K562 (cell line): ENCODE data around the gene CFAP20DC. TPM values are rescaled to one million over a fixed set of nuclear protein-coding genes. Genes with fewer than 3 reads are reported as not detected.

Experiments
- ATAC-seq: fragments of 200-7000 bp; cut with Tn5 transposase; 3 replicates; pipeline ENCODE4 v1.9.1; 2020; ENCODE audit warnings: moderate library complexity
- BruUV-seq: library from RNA; stranded (reverse); fragments of 400-500 nt; replicated peaks from 2 replicates; lab custom pipeline; 2021; lab: Mats Ljungman, UMichigan
- CTCF ChIA-PET: fragments of 300-600 bp; formaldehyde crosslinking; extraction: SDS; loops from one replicate; lab custom pipeline; 2021; ENCODE audit warnings: low intra/inter-chr PET ratio; lab: Yijun Ruan, JAX
- POLR2A ChIA-PET: fragments of 300-600, 350-650 bp; sonication (Branson Sonifier 250); formaldehyde crosslinking; extraction: SDS; loops from one replicate; lab custom pipeline; 2021; ENCODE audit warnings: antibody characterized with exemption, inconsistent platforms; lab: Yijun Ruan, JAX
- DNase-seq, 4 experiments: peaks; one replicate each; pipeline versions ENCODE4 v3.0.0 to v3.0.0-alpha.2; 2011 to 2018; ENCODE audit warnings: low spot score in 3 of 4, mixed read lengths in 3 of 4; ENCODE audit errors: extremely low read depth in 1 of 4
- FAIRE-seq: peaks from 2 replicates; lab custom pipeline; 2011; peaks lifted over from hg19 to GRCh38; lab: Jason Lieb, UNC
- H2AFZ ChIP-seq: 2 replicates; pipeline ENCODE4 v1.6.0; 2011; ENCODE audit warnings: low read depth, low read length, control low read depth, inconsistent platforms
- H3K27ac ChIP-seq: fragments of 200-600 bp; 3 replicates; pipeline ENCODE4 v1.8.0; 2011; ENCODE audit warnings: low read depth, mild to moderate bottlenecking, control low read depth, inconsistent platforms, low read length, moderate library complexity, mixed read lengths; ENCODE audit errors: extremely low read depth
- H3K27me3 ChIP-seq, 2 experiments: fragments of 300-600 bp in 1 of 2; 2 replicates in 1 of 2; 3 replicates in 1 of 2; pipeline versions ENCODE4 v1.6.0 to v1.8.0; 2011; ENCODE audit warnings: inconsistent platforms in 2 of 2, low read length in 2 of 2, mild to moderate bottlenecking in 1 of 2, mixed read lengths in 1 of 2, moderate library complexity in 1 of 2; ENCODE audit not compliant: control insufficient read depth in 2 of 2, insufficient read depth in 2 of 2
- H3K36me3 ChIP-seq: fragments of 300-600 bp; 3 replicates; pipeline ENCODE4 v1.8.0; 2011; ENCODE audit warnings: mild to moderate bottlenecking, low read length, inconsistent platforms; ENCODE audit not compliant: control insufficient read depth, insufficient read depth
- H3K4me1 ChIP-seq, 2 experiments: fragments of 200-600 bp in 1 of 2; replicated peaks in 1 of 2; 2 replicates in 1 of 2; 3 replicates in 1 of 2; pipeline versions ENCODE4 v1.5.1 to v1.8.0; 2011; ENCODE audit warnings: inconsistent platforms in 2 of 2, low read length in 2 of 2, mild to moderate bottlenecking in 1 of 2, mixed read lengths in 1 of 2, moderate library complexity in 1 of 2; ENCODE audit not compliant: control insufficient read depth in 2 of 2, insufficient read depth in 2 of 2
- H3K4me2 ChIP-seq: 2 replicates; pipeline ENCODE4 v1.6.1; 2011; ENCODE audit warnings: low read length, control low read depth, inconsistent platforms, mixed read lengths; ENCODE audit not compliant: insufficient read depth
- H3K4me3 ChIP-seq: fragments of 200-600 bp; sonication (generic), shearing (Covaris generic); 2 replicates; pipeline ENCODE4 v1.5.1; 2016; ENCODE audit warnings: control low read depth, inconsistent platforms
- H3K79me2 ChIP-seq: fragments of 200-600 bp; 3 replicates; pipeline ENCODE4 v1.8.0; 2011; ENCODE audit warnings: low read length, inconsistent platforms; ENCODE audit not compliant: control insufficient read depth, insufficient read depth
- H3K9ac ChIP-seq, 2 experiments: 2 replicates each; pipeline versions ENCODE4 v1.6.0 to v1.6.1; 2011; ENCODE audit warnings: low read depth in 2 of 2, low read length in 2 of 2, control low read depth in 1 of 2, inconsistent platforms in 1 of 2, mild to moderate bottlenecking in 1 of 2, mixed read lengths in 1 of 2; ENCODE audit not compliant: insufficient read depth in 1 of 2
- H3K9me1 ChIP-seq: one replicate; pipeline ENCODE4 v1.6.0; 2011; ENCODE audit warnings: inconsistent platforms, mild to moderate bottlenecking, low read length, moderate library complexity; ENCODE audit not compliant: control insufficient read depth, insufficient read depth
- H3K9me3 ChIP-seq: replicated peaks from 2 replicates; pipeline ENCODE4 v1.5.1; 2011; ENCODE audit warnings: low read depth, low read length, inconsistent platforms; ENCODE audit not compliant: control insufficient read depth, insufficient read depth
- H4K20me1 ChIP-seq: replicated peaks from 2 replicates; pipeline ENCODE4 v1.6.1; 2011; ENCODE audit warnings: low read length, inconsistent platforms, mixed read lengths; ENCODE audit not compliant: control insufficient read depth, insufficient read depth
- BACH1 ChIP-seq: fragments of 200-800 bp; sonication (Bioruptor generic); IDR thresholded peaks from 2 replicates; pipeline ENCODE4 v1.6.1; 2016; ENCODE audit warnings: missing genetic modification characterization, missing compliant biosample characterization
- E2F1 ChIP-seq: sonication (generic); formaldehyde crosslinking; IDR thresholded peaks from 2 replicates; pipeline ENCODE4 v1.8.1; 2023; ENCODE audit warnings: mild to moderate bottlenecking, missing genetic modification reagents, moderate library complexity
- IRF2 ChIP-seq: sonication (generic); formaldehyde crosslinking; IDR thresholded peaks from 2 replicates; pipeline ENCODE4 v1.8.1; 2022; ENCODE audit warnings: mild to moderate bottlenecking, missing genetic modification reagents
- MEF2D ChIP-seq: conservative IDR thresholded peaks from 2 replicates; pipeline ENCODE4 v1.6.1; 2016; ENCODE audit warnings: low read depth, missing genetic modification characterization, missing compliant biosample characterization
- POLR3G ChIP-seq: IDR thresholded peaks from 2 replicates; pipeline ENCODE4 v1.6.1; 2011; ENCODE audit not compliant: insufficient read length, insufficient replicate concordance; ENCODE audit errors: extremely low read depth
- PTTG1 ChIP-seq: fragments of 450-650 bp; IDR thresholded peaks from 2 replicates; pipeline ENCODE4 v1.6.1; 2016; ENCODE audit warnings: low read depth, mild to moderate bottlenecking, missing genetic modification characterization, missing compliant biosample characterization
- PYGO2 ChIP-seq: fragments of 450-650 bp; IDR thresholded peaks from 2 replicates; pipeline ENCODE4 v1.6.1; 2016; ENCODE audit warnings: mild to moderate bottlenecking, missing genetic modification characterization, moderate library complexity, missing compliant biosample characterization
- RBM17 ChIP-seq: fragments of 200-400 bp; formaldehyde crosslinking; IDR thresholded peaks from 2 replicates; pipeline ENCODE4 v1.6.1; 2017; ENCODE audit warnings: low read depth, mild to moderate bottlenecking, low read length, borderline replicate concordance
- SP1 ChIP-seq: sonication (generic); formaldehyde crosslinking; IDR thresholded peaks from 2 replicates; pipeline ENCODE4 v1.8.1; 2022; ENCODE audit warnings: mild to moderate bottlenecking, missing genetic modification reagents
- SRF ChIP-seq, 2 experiments: fragments of 250-450, 450-650 bp in 1 of 2; sonication (Bioruptor Pico) in 1 of 2; sonication (generic) in 1 of 2; formaldehyde crosslinking; IDR thresholded peaks; 2 replicates each; pipeline versions ENCODE4 v1.5.0 to v1.5.1; 2020 to 2022; ENCODE audit warnings: mild to moderate bottlenecking in 1 of 2, missing genetic modification reagents in 1 of 2
- TCF3 ChIP-seq: sonication (generic); formaldehyde crosslinking; IDR thresholded peaks from 2 replicates; pipeline ENCODE4 v1.4.0; 2020; ENCODE audit warnings: mild to moderate bottlenecking, missing genetic modification reagents
- YY1 ChIP-seq, 3 experiments: IDR thresholded peaks; 2 replicates each; pipeline ENCODE4 v1.6.1; 2011; ENCODE audit warnings: low read length in 2 of 3, mild to moderate bottlenecking in 2 of 3, moderate library complexity in 2 of 3, borderline replicate concordance in 1 of 3, control low read depth in 1 of 3, low read depth in 1 of 3; ENCODE audit not compliant: insufficient read depth in 3 of 3, insufficient replicate concordance in 2 of 3, control insufficient read depth in 1 of 3, insufficient read length in 1 of 3; ENCODE audit errors: extremely low read depth in 1 of 3
- ZNF239 ChIP-seq: fragments of 250-450 bp; sonication (Bioruptor Pico); IDR thresholded peaks from 2 replicates; pipeline ENCODE4 v1.4.0; 2020; ENCODE audit warnings: mild to moderate bottlenecking
- ZNF274 ChIP-seq: IDR thresholded peaks from 2 replicates; pipeline ENCODE4 v1.6.1; 2011; ENCODE audit warnings: low read depth, mild to moderate bottlenecking, low read length, moderate library complexity, borderline replicate concordance
- WGBS: fragments of 100-300 bp; shearing (Covaris generic); methylation state at CpG from one replicate; pipeline ENCODE4 v1.1.6; 2016; ENCODE audit warnings: low coverage, mixed read lengths; ENCODE audit not compliant: insufficient coverage; ENCODE audit errors: missing lambda C conversion rate; 5-methylcytosine and 5-hydroxymethylcytosine counted together
- in situ Hi-C: fragments of 300-500 bp; cut with MboI; formaldehyde crosslinking; loops from 4 replicates; pipeline ENCODE4 v1.15.0; 2018; ENCODE audit warnings: inconsistent platforms, mixed read lengths
- intact Hi-C: fragments of 100-400 bp; cut with micrococcal nuclease; formaldehyde crosslinking; loops from 2 replicates; pipeline ENCODE4 v1.14.2; 2022
- polyA plus RNA-seq, 8 experiments: library from polyadenylated mRNA; depleted of rRNA in 4 of 8; stranded (reverse) in 5 of 8; unstranded in 3 of 8; fragments of >200 nt; fragmentation: Nextera tagmentation in 2 of 8; fragmentation: Illumina TruSeq in 1 of 8; extraction: Ambion mirVana in 2 of 8; extraction: Trizol in 1 of 8; gene quantifications; 2 replicates each; pipeline versions ENCODE4 v1.2.1 to v1.2.3, GENCODE V29; 2011 to 2014; ENCODE audit warnings: inconsistent platforms in 1 of 8, missing spikeins in 1 of 8
- total RNA-seq, 7 experiments: library from RNA; depleted of rRNA in 6 of 7; stranded (reverse); fragments of >200 nt in 6 of 7; fragmentation: Illumina TruSeq in 2 of 7; extraction: Trizol in 2 of 7; gene quantifications; 2 replicates each; pipeline versions ENCODE4 v1.2.1 to v1.2.3, GENCODE V29; 2011 to 2021; ENCODE audit warnings: low replicate concordance in 1 of 7
- TF ChIP-seq, protein P1 (sequence below): fragments of 200-800 bp; sonication (Bioruptor generic); IDR thresholded peaks from 2 replicates; pipeline ENCODE4 v1.6.1; 2017; ENCODE audit warnings: missing genetic modification characterization, missing compliant biosample characterization
- TF ChIP-seq, protein P2 (sequence below): fragments of 200-400 bp; formaldehyde crosslinking; IDR thresholded peaks from 2 replicates; pipeline ENCODE4 v1.6.1; 2017; ENCODE audit warnings: mild to moderate bottlenecking, low read depth, low read length, moderate library complexity

The CFAP20DC gene
- total and polyA plus RNA-seq, 9 of the 15 experiments (the other 6 are each of a cell fraction or from before 2014, with no cell fraction given), result 1.6 to 5.9 (median 4.6) TPM

DNA sequence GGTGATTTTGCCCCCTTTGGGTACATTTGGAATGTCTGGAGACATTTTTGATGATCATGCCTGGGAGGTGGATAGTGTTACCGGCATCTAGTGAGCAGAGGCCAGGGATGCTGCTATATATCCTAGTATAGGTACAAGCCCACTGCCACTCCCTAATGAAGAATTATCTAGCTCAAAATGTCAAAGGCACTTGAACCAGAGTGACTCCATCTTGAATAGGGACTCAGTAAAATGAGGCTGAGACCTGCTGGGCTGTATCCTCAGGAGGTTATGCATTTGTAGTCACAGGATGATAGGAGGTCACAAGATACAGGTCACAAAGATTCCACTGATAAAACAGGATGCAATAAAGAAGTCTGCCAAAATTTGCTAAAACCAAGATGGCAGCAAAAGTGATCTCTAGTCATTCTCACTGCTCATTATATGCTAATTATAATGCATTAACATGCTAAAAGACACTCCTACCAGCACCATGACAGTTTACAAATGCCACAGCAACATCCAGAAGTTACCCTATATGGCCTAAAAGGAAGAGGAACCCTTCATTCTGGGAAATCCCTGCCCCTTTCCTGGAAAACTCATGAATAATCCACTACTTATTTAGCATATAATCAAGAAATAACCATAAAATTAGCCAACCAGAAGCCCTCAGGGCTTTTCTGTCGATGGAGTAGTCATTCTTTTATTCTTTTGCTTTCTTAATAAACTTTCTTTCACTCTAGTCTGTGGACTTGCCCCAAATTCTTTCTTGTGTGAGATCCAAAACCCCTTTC lies 343.2 kb downstream of the CFAP20DC start:
- 10% methylated on average over 2 of the region's 2 CpGs for WGBS
- Histone ChIP-seq H3K4me3 (no peak overlapping the region), H3K9me1 (no peaks in the 10 kb centered on the region), H3K9me3 (no peaks in the 10 kb centered on the region), H3K4me1 (no peaks in the 10 kb centered on the region), H2AFZ (no peak overlapping the region), H4K20me1 (no peaks in the 10 kb centered on the region), H3K9ac (no peak overlapping the region), H3K27ac (no peak overlapping the region), H3K27me3 (no peaks in the 10 kb centered on the region), H3K79me2 (no peaks in the 10 kb centered on the region), H3K36me3 (no peaks in the 10 kb centered on the region), H3K4me2 (no peak overlapping the region)
- CTCF ChIA-PET, result no interaction called here
- ATAC-seq, result no peak
- intact Hi-C loops, result no loop called here
- no TSS peak for BruUV-seq
- in situ Hi-C loops, result no loop called here
- POLR2A ChIA-PET, result no interaction called here
- no peak for FAIRE-seq
- DNase-seq, result no peak
- TF ChIP-seq, protein P1, sequence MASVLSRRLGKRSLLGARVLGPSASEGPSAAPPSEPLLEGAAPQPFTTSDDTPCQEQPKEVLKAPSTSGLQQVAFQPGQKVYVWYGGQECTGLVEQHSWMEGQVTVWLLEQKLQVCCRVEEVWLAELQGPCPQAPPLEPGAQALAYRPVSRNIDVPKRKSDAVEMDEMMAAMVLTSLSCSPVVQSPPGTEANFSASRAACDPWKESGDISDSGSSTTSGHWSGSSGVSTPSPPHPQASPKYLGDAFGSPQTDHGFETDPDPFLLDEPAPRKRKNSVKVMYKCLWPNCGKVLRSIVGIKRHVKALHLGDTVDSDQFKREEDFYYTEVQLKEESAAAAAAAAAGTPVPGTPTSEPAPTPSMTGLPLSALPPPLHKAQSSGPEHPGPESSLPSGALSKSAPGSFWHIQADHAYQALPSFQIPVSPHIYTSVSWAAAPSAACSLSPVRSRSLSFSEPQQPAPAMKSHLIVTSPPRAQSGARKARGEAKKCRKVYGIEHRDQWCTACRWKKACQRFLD (CRISPR knock-in tag), result peak; percentile 54; the same call in 1 of the 2 replicates
- TF ChIP-seq SRF (CRISPR knock-in tag; IDR thresholded peaks at IDR 0.05) (peak in 1 of 2 experiments; percentile 58; a peak in 1 of 4 replicates), TCF3 (no peak), ZNF274 (no peak), PTTG1 (tag) (peak; percentile 84), IRF2 (CRISPR knock-in tag) (no peak), SP1 (CRISPR knock-in tag) (no peak), POLR3G (no peak), ZNF239 (CRISPR knock-in tag) (peak; percentile 26; the same call in 1 of the 2 replicates), MEF2D (tag) (peak; percentile 80), PYGO2 (tag) (peak; percentile 88), RBM17 (no peak), YY1 (IDR thresholded peaks at IDR 0.05; ENCODE audit: borderline replicate concordance in 1 of 3, control insufficient read depth in 1 of 3, extremely low read depth in 1 of 3, insufficient read depth in 3 of 3, insufficient read length in 1 of 3, insufficient replicate concordance in 2 of 3, low read depth in 1 of 3, low read length in 2 of 3) (no peak), E2F1 (no peak), BACH1 (tag) (peak; percentile 43; the same call in 1 of the 2 replicates)
- TF ChIP-seq, protein P2, sequence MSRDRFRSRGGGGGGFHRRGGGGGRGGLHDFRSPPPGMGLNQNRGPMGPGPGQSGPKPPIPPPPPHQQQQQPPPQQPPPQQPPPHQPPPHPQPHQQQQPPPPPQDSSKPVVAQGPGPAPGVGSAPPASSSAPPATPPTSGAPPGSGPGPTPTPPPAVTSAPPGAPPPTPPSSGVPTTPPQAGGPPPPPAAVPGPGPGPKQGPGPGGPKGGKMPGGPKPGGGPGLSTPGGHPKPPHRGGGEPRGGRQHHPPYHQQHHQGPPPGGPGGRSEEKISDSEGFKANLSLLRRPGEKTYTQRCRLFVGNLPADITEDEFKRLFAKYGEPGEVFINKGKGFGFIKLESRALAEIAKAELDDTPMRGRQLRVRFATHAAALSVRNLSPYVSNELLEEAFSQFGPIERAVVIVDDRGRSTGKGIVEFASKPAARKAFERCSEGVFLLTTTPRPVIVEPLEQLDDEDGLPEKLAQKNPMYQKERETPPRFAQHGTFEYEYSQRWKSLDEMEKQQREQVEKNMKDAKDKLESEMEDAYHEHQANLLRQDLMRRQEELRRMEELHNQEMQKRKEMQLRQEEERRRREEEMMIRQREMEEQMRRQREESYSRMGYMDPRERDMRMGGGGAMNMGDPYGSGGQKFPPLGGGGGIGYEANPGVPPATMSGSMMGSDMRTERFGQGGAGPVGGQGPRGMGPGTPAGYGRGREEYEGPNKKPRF, result no peak
